ENCODE results near the gene CLEC2D.

GRCh38 chr12:9646794-9647781, 22.4 kb upstream of the CLEC2D start:
- no peak for TF ChIP-seq CTCF (IDR thresholded peaks at IDR 0.05)
- TF ChIP-seq POLR2AphosphoS5 (IDR thresholded peaks at IDR 0.05; ENCODE audit: insufficient read depth in 1 of 2, low read depth in 1 of 2): no peak

Measured in vagina (tissue), 2 donors.